Cardiac muscle cell (in vitro differentiated cells and primary cell): ENCODE data around the gene CDRT4. TPM values are rescaled to one million over a fixed set of nuclear protein-coding genes. Genes with fewer than 3 reads are reported as not detected.

Source experiments
- DNase-seq, 2 donors: peaks; one replicate each; pipeline versions ENCODE4 v3.0.0 to v3.0.0-alpha.2; 2010 to 2017; ENCODE audit warnings: low read depth in 1 of 2, low spot score in 1 of 2
- H3K27ac ChIP-seq: fragments of 200-600 bp; sonication (generic); 2 replicates; pipeline ENCODE4 v1.5.1; 2016
- H3K27me3 ChIP-seq: fragments of 200-600 bp; sonication (generic); 2 replicates; pipeline ENCODE4 v1.6.0; 2016; ENCODE audit warnings: control low read depth
- H3K36me3 ChIP-seq: fragments of 200-600 bp; sonication (generic); 2 replicates; pipeline ENCODE4 v1.5.1; 2016; ENCODE audit warnings: control low read depth
- H3K4me1 ChIP-seq: fragments of 200-600 bp; sonication (generic); 2 replicates; pipeline ENCODE4 v1.8.1; 2017; ENCODE audit warnings: low read depth, mild to moderate bottlenecking, mixed run types
- H3K4me3 ChIP-seq: fragments of 200-600 bp; sonication (generic); 2 replicates; pipeline ENCODE4 v1.5.1; 2016; ENCODE audit warnings: mild to moderate bottlenecking
- H3K9me3 ChIP-seq: fragments of 200-600 bp; sonication (generic); 2 replicates; pipeline ENCODE4 v1.5.1; 2017; ENCODE audit warnings: low read depth, mild to moderate bottlenecking, control low read depth
- CTCF ChIP-seq: IDR thresholded peaks from 2 replicates; pipeline ENCODE4 v1.5.1; 2012; ENCODE audit warnings: low read depth, mild to moderate bottlenecking, low read length
- polyA plus RNA-seq: library from polyadenylated mRNA; unstranded; fragments of >200 nt; fragmentation: Nextera tagmentation; extraction: Ambion mirVana; gene quantifications from 2 replicates; pipeline ENCODE4 v1.2.1, GENCODE V29; 2016
- total RNA-seq: library from RNA; depleted of rRNA; stranded (reverse); fragments of >200 nt; gene quantifications from 2 replicates; pipeline ENCODE4 v1.2.3, GENCODE V29; 2016

CDRT4 gene
- total and polyA plus RNA-seq, 2 experiments from 2014 or later, result 6.0 to 14.4 TPM

- H3K36me3 ChIP-seq, result no peaks in the 10 kb centered on the region
- H3K27me3 ChIP-seq, result no peaks in the 10 kb centered on the region
- no peak for TF ChIP-seq CTCF
- H3K9me3 ChIP-seq, result no peaks in the 10 kb centered on the region
- peak in 1 of 2 donors; percentile 85 for DNase-seq
- H3K4me1 ChIP-seq, result peaks cover 6% of the 10 kb centered on the region
- H3K27ac ChIP-seq, result no peak overlapping the region
- H3K4me3 ChIP-seq, result no peak overlapping the region
Measured at GRCh38 chr17:15475631-15476354, 8.4 kb upstream of the CDRT4 start.

GRCh38 chr17:15472891-15473290 is 5.5 kb upstream of the CDRT4 start:
- no peak overlapping the region for H3K4me3 ChIP-seq
- no peaks in the 10 kb centered on the region for H3K9me3 ChIP-seq
- peaks cover 9% of the 10 kb centered on the region for H3K4me1 ChIP-seq
- no peaks in the 10 kb centered on the region for H3K36me3 ChIP-seq
- H3K27ac ChIP-seq, result no peak overlapping the region
- DNase-seq, result no peak
- no peak for TF ChIP-seq CTCF
- H3K27me3 ChIP-seq, result no peaks in the 10 kb centered on the region

GRCh38 chr17:15470536-15470935 is 3.1 kb upstream of the CDRT4 start:
- Histone ChIP-seq H3K9me3 (no peaks in the 10 kb centered on the region), H3K4me3 (no peak overlapping the region), H3K36me3 (no peaks in the 10 kb centered on the region), H3K27ac (no peak overlapping the region), H3K27me3 (no peaks in the 10 kb centered on the region), H3K4me1 (peaks cover 9% of the 10 kb centered on the region)
- no peak for DNase-seq
- TF ChIP-seq CTCF, result no peak

GRCh38 chr17:15469260-15469659 is 1.8 kb upstream of the CDRT4 start:
- Histone ChIP-seq H3K9me3 (no peaks in the 10 kb centered on the region), H3K27me3 (no peaks in the 10 kb centered on the region), H3K27ac (no peak overlapping the region), H3K4me1 (peaks cover 9% of the 10 kb centered on the region), H3K4me3 (no peak overlapping the region), H3K36me3 (no peaks in the 10 kb centered on the region)
- peak in 1 of 2 donors; percentile 60 for DNase-seq
- TF ChIP-seq CTCF, result no peak

GRCh38 chr17:15468126-15468525 is 705 bp upstream of the CDRT4 start:
- Histone ChIP-seq H3K27me3 (no peaks in the 10 kb centered on the region), H3K36me3 (no peaks in the 10 kb centered on the region), H3K9me3 (no peaks in the 10 kb centered on the region), H3K27ac (peak overlapping the region; percentile 60), H3K4me1 (peaks cover 14% of the 10 kb centered on the region), H3K4me3 (no peak overlapping the region)
- DNase-seq, result peak in 1 of 2 donors; percentile 31
- TF ChIP-seq CTCF, result no peak
